COLO668 (cell line): ENCODE results near the gene SNX20.

Experiments used
- DNase-seq: peaks from one replicate; lab custom pipeline; 2025; ENCODE audit not compliant: unreplicated experiment; lab: John Stamatoyannopoulos, UW

SNX20 gene

DNA sequence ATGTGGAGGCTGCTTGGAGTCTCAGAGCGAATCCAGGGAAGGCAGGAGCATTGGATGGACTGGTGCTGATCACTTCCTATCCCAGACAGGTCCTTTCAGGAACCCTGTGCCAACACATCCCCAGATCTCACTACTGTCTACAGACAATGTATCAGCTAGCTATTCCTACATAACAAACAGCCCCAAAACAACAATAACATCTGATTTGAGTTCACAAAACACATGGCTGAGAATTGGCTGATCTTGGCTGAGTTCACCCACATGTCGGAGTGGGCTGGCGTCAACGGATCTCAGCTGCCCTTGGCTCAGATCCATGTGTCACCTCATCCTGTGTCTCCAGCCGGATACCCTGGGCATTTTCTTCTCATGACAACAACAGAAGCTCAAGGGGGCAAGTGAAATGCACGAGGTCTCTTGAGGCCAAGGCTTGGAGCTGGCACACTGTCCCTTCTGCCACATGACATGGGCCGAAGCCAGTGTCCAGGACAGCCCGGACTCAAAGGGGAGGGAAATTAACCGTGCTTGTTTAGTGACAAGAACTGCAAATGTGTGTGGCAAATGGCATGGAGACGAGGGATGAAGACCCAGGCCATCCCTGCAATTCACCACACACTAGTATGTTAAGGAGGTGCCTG, 18.7 kb downstream of the SNX20 start:
- DNase-seq, result no peak

DNA sequence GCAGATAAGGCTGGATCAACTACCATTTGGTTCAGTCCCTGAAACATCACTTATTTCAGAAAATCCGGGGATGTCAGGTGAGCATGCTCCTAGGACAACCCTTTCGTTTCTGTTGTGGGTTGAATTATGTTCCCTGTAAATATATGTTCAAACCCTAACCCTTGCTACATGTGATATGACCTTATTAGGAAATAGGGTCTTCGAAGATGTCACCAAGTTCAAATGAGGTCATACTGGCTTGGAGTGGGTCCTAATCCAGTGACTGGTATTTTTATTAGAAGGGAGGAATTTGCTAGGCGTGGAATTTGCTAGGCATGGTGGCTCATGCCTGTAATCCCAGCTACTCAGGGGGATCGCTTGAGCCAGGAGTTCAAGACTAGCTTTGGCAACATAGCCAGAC, 21.3 kb downstream of the SNX20 start:
- no peak for DNase-seq

DNA sequence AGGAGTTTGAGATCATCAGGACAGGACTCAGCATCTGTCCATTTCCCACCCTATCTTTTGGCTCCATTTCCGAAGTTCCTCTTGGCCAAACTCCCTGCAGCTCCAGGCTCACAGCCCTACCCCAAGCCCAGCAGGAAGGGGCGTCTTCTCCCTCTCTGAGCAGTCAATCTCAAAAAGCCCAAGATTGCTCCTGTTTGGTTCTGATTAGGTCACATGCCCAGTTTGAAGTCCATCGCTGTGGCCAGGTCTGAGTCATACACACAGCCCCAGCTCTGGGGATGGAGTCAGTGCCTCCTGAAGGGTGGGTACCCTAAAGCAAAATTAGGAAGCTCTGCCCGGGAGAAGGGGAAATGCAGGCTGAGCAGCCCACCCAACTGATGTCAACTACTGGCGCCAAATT, 23.9 kb downstream of the SNX20 start:
- no peak for DNase-seq

DNA sequence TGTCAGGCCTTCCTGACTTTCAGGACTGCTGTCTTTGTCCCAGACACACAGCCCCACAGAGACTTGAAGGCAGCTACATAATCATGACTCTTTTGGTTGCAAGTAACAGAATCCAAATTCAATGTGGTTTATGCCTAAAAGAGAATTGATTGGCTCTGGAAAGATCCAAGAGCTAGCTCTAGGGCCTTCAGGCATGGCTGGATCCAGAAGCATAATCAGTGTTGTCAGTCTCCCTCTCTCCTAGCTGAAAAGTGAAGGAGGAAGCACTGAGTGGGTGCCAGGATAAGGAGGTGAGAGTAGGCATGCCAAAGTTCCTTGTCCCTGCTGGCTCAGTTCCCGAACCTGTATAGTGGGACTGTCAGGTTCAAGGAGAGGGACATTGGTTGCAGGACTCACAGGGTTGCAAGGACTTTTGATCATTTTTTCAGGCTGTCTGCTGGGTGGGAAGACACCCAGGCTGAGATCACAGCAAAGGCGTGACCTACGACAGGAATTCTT, 25.5 kb downstream of the SNX20 start:
- no peak for DNase-seq

DNA sequence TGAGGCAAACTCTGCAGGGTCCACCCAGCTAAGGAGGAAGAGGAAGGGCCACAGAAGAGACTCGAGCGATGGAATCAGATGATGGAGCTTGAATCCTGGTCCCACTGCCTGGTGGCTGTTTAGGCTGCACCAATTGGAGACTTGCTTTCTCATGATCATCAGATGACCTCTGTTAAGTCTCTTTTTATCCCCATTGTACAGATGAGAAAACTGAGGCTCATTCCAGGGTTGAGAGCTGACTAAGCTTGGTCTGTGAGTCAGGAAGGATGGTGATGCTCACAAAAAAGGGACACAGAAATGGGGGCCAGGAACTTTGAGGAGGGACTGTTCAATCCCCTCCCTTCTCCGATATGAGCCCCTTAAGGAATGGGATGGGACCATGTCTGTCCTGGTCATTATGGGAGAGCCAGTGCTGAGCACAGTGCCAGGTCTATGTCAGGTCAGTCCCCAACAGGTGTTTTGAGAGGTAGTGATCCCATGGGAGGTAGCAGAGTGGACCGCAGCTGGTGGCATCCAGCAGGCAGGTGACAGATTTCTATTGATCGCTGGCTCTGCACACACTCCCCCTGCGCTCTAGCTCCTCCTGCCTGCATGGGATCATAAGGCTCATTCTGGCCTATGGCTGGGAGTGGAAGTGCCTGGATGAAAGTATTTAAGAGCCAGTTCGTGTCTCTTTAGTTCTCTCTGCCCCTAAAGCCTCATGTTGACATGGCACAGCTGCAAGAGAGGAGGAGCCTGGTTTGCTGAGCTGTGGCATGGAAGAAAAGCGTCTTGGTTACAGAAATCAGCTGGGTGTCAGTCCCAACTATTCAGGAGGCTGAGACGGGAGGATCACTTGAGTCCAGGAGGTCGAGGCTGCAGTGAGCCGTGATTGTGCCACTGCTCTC, 27.2 kb downstream of the SNX20 start:
- DNase-seq, result peak; percentile 15

DNA sequence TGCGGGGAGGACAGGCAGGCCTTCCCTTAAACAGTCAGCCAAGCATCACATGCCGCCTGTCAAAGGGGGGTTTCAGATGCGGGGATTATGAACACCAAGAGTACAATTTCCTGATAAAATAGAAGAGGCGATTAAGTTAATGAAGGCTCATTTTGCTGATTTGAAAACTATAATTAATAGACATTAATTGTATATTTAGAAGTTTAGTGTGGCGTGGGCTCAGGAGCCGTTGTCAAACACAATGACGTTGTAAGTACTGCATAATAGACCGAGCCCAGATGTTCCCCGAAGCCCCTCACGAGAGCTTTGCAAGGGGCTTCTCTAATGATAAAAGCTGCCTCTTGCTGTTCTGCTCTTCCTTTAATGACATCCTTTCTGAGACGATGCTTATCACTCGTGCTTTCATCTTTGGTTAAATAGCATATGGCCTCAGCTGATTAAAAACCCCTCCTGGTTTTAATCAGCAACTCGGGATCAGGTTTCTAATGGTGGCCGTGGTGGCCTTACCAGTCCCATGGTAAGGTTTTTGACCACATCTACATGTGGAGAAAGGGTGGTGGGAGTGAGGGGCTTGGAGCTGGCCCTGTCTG, 28.2 kb downstream of the SNX20 start:
- DNase-seq, result no peak

DNA sequence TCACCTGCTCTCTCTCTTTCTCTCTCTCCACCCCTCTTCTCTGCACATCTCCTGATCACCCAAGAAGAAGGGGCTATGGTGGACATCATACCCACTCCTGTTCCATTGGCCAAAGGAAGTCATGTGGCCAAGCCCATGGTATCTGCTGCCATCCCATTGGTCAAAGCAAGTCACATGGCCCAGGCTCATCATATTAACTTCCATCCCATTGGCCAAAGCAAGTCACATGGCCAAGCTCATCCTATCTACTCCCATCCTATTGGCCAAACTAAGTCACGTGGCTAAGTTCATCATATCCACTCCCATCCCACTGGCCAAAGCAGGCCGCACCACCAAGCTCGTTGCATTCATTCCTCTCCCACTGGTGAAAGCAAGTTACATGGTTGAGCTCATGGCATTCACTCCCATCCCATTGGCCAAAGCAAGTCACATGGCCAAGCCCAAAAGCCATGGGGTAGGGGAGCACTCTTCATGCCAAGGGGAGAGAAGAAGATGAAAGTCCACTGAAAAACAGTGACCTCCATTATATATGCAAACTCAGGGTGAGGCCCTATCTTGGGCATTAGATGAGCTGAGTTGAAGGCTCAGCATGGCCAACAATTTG, 29.2 kb downstream of the SNX20 start:
- DNase-seq, result no peak

DNA sequence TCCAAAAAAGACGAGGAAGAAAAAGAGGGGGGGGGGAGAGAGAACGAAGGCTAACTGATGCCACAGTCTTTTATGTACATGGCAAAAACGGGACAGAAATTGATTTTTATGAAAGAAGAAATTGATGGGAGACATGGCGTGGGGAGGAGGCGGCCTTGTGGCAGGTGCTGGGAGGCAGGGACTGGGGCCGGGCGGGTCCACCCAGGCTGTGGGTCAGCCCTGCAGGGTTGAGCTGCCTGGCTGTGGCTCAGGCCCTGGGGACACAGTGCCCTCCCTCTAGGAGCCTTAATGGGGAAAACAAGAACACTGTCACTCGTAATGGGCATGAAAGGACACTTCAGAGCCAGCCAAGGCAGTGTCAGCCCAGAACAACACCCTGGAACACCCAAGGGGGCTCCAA, 34.8 kb downstream of the SNX20 start:
- no peak for DNase-seq

DNA sequence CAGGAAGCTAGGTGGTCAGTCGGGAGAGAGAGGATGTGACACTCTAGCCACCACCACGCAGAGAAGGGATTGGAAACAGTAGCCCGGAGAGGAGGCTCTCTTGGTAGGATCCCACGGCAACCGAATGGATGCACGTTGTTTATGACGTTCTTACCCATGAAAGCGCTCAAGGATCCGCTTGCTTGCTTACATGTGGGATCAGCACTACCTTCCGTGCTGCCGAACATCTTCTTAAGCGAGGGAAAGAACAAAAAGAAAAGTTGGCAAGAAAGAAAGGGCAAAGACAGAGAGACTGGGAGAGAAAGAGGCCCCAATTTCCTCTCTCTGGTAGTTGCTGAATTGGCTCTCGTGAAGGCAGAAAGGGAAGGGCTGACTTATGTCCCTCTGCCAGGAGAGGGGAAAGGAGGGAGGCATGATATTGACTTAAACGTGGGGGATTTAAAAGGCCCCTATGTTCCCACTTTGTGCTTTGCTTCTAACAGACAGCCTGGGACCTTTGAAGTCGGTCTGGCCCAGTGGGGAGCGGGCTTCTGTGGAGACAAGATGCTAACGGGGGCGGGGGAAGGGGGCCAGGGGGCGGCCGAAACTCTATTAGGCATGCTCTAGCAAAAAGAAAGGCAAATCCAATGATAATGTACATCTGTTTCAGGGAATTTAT, 35.4 kb downstream of the SNX20 start:
- no peak for DNase-seq

DNA sequence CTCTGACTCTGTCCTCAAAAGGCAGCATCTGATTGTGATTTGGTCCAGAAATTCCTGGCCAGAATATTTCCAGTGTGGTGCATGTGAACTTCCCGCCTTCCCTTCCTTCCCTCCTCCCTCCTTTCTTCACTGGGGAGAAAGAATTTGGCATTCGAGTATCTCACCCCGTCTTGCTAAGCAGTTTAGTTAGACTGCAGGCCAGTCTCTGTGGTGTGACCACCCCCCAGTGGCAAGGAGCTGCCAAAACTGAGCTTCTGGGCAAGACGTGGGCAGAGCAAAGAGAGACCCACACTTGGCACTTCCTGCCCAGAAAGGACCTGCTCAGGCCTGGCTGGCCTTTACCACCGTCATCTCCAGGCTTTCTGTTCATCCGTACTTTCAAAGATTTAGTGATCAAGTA, 36.4 kb downstream of the SNX20 start:
- DNase-seq, result no peak

DNA sequence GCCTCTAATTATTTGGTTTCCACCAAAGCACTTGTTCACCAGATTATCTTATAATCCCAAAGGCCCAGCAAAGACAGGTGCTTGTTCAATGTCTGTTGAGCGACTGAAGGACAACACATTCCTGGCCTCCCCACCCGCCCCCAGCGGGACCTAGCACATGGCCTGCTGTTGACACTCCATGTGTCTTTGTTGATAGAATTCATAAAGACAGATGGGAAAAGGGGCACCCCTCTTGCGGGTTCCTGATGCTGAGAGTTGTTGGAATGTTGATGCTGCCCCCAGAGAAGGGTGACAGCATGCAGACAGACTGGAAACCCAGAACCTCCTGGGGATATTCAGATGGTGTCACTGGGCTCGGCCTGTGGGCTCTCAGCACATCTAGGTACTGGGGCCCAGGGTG, 36.9 kb downstream of the SNX20 start:
- no peak for DNase-seq

DNA sequence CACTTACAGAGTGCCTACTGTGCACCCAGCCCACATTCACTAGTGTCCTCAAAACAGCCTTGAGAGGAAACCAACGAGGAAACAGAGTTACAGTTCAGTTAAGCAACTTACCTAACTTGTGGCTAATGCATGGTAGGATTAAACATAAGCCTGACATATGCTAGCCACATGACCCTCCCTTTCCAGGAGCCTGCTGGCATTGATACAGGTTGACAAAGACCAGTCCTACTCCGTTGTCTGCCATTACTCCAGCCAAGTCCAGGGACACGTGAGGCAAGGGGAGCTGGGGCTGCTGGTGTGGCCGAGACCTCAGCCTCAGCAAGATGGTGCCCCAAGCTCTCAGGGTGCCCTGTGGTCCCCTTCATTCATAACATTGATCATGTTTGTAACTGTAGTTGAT, 37.9 kb downstream of the SNX20 start:
- DNase-seq, result no peak

DNA sequence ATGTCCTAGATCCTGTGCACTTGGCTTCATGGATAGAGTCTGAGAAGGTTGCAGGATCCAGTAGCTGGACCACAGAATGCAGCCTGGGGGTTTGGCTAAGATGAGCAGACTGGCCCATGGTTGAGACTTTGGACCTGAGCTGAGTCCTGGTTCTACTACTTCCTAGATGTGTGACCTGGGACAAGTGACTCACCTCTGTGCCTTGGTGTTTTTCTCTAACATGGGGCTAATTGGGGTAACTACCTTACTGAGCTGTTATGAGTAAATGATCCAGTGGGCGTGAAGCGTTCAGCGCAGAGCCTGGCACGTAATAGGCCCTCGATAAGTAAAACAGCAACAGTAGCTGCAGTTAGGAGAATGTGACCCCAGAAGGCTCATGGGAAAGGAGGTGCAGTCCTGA, 38.8 kb downstream of the SNX20 start:
- DNase-seq, result no peak

DNA sequence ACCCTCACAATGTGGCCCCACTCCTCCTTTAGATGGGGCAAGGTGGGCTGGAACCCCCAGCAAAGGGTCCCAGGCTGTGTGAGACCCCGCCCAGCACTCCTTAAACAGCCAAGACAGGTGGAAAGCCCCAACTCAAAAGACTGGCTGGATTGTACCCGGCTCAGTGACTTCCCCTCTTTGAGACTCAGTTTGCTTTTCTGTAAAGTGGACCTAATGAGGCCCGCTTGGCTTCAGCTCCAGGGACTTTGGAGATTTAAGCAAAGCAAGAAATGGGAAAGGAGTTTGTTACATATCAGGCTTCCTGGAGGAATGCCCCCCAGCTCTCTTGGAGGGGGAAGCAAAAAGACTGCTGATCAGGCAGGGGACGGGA, 39.3 kb downstream of the SNX20 start:
- DNase-seq, result no peak

DNA sequence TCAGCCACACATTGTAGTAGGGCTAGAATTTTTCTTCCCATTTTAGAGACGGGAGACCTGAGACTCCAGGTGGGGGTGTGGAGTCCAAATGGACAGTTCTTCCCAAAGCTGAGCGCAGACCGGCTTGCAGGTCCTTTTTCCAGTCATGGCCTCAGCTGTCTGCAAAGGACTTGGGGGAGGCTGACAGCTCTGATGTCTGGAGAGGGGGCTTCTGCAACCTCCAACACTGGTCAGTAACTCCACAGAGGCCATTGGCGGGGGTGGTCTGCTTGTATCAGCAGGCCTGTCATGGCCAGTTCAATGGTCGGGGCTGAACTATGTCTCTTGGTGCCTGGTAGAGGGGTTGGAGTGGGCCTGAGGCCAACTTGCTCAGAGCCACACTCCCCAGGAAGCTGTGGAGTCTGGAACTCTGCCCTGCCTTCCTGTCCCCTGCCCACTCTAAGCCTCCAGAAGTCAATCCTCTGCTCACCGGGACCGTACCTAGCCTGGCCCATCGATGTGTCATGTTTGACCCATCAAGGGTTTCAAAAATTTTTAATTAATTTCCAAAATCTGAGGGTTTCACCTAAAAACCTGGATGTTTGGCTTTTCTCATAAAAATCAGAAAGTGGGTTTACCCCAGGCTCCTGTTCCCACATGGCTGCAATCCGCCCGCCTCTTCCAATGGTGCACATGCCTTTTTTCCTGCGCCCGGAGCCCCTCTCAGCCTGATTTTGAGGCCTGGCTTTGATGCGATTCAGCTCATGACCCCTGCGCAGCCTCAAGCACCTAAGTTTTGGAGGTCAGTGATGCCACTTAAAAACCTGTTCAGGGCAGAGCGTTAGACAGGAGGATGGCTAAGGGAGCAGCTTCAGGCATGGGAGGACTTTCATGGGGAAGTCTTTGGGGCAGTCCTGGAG, 39.9 kb downstream of the SNX20 start:
- DNase-seq, result no peak

DNA sequence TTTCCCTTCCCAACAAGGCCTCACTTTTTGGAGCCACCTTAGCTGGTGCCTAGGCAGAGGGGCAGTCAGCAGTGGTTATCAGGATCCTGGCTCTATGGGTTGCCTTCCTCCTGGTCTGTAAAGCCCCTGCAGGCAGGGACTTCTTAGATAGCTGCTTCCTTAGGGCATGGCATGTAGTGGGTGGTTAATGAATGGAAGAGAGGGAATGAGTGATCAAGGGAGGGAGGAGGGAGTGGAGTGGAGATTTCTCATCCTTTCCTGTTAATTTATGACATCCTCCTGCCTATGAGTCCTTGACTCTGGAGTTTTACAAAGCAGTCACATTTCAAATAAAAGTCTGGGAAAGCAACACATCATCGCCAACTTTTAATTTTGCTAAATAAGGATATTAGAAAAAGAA, 40.7 kb downstream of the SNX20 start:
- DNase-seq, result no peak

DNA sequence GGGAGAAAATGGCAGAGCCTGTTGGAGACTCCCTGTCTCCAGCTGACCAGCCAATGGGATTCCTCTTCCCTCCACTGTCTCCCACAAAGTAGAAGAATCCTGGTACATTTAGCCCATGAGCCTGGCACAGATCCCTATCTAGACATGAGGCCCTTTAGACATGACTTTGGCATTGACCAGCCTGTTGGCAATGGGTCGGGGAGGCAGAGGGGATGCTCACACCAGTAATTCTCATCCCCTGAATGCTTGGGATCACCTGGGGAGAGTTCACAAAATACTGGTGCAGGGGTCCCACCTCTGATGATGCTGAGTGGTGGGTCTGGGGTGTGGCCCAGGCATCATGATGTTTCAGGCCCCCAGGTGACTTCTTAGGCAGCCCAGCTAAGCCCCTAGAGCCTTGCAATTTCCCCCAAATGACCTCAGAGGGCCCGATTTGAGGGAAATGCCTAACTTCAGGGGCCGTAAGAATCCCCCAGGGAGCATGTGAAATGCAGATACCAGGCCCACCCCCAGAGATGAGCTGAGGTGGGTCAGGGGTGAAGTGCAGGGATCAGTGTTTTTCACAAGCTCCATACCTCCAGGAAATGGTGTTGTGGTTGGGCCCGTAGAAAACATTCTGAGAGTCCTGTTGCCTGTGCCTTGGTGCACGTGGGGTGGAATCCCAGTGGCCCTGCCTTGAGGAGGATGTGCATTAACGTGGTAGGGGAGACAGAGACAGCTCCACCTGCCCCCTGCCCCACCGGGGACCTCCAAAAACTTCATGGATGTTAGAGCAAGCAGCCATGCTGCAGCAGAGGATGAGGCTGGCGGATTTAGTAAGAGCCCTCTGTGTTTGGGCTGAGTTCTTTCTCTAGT, 42.1 kb downstream of the SNX20 start:
- DNase-seq, result no peak

DNA sequence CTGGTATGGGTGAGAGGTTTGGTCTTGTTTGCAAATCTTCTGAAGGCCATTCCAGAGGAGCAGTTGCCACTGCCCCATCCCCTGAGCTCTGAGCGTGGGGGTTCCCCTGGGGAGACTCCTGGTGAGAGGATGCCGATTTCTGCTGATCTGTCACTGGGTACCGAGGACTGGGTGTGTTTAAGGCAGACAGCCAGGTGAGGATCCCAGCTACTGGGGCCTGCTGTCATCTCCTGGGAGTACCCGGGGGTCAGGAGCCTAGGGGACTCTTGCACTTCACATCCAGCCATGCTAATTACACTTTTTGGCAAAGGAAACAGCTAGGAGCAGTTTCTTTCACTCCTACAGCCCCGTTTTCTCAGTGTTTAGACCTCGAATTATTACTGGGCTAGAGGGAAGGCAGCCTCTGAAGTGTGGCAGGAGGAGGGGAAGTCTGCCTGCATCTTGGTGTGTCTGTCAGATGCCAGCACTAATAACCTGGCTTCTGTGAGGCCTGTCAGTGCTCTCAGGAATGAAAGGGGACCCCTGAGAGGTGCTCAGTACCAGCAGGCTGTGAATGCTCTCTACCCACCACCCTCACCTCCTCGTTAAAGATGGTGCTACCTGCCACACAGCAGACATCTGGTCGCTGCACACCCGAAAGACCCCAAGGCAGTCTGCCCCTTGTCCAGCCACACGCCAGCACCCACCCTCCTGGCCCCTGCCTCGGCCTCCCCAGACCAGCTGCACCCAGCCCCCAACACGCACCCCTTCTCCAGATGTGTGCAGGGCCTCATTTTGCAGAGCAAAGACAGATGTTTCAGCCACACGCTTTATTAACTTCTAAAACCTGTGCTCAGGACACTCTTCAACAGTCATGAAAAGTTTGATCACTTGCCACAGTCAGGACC, 43.2 kb downstream of the SNX20 start:
- no peak for DNase-seq
